HG03571 (cell line): ENCODE results near the gene DLD.

Experiments
- ATAC-seq: cut with Tn5 transposase; IDR thresholded peaks from one replicate; pipeline ENCODE4 v1.9.1; 2021; ENCODE audit not compliant: unreplicated experiment

Gene DLD

GRCh38 chr7:107967420-107967819 is 76.4 kb downstream of the DLD start:
- no peak for ATAC-seq

GRCh38 chr7:107968449-107968848 is 77.5 kb downstream of the DLD start:
- ATAC-seq: no peak

GRCh38 chr7:107969856-107970255 is 78.9 kb downstream of the DLD start:
- no peak for ATAC-seq
